ENCODE measurements around the gene EBLN1.

DNA sequence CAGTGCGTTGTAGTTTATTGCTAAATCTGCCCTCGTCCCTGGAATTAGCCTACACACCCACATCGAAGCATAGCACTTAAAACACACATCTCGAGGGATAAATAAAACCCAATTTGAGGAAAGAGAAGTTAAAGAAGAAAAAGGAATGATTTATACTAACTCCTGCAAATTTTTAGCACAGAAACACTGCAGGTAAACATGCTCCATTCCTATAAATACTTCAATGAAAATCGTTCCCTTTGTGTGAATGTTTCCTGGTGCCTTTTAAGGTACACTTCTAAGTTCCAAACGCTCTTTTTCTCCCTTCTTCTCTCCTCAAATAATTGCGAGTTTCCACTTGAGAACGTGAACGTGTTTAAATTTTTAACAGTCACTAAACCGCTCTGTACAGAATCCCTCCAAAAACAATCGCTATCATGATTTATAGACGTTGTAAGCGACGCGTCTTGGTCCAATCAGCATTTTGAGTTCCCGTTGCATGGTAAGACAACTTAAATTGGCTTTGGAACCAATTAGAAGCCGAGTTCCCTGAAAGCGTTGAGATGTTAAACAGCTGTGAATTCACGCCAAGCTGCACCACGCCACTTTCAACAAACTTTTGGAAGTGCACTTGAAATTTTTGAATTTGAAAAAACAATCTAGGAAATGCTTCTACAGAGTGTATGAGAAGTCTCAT is 12.5 kb upstream of the EBLN1 start:
- TF ChIP-seq CTCF (conservative IDR thresholded peaks at IDR 0.05 in 1 of 2, IDR thresholded peaks at IDR 0.05 in 1 of 2; ENCODE audit: low read depth in 1 of 2, low read length in 2 of 2) (no peak), EZH2 (IDR thresholded peaks at IDR 0.05; ENCODE audit: low read length, missing control alignments) (no peak)

Measured in fibroblast of lung (primary cell).